Esophagus muscularis mucosa (tissue), 4 donors: ENCODE measurements around the gene PIWIL4.

ENCODE experiments used
- CTCF ChIP-seq, 3 experiments: fragments of 200-600 bp in 2 of 3; fragments of 450-650 bp in 1 of 3; sonication (generic) in 2 of 3; IDR thresholded peaks; one replicate each; pipeline ENCODE4 v1.5.1; 2017 to 2019; ENCODE audit warnings: antibody characterized with exemption in 3 of 3, mild to moderate bottlenecking in 2 of 3, moderate library complexity in 1 of 3
- EP300 ChIP-seq: sonication (generic); formaldehyde crosslinking; IDR thresholded peaks from one replicate; pipeline ENCODE4 v1.6.1; 2017; ENCODE audit warnings: antibody characterized with exemption
- POLR2A ChIP-seq: fragments of 450-650 bp; IDR thresholded peaks from one replicate; pipeline ENCODE4 v1.6.1; 2017; ENCODE audit warnings: antibody characterized with exemption, moderate library complexity, mild to moderate bottlenecking, low read depth
- POLR2AphosphoS5 ChIP-seq, 2 donors: sonication (generic); formaldehyde crosslinking; IDR thresholded peaks; one replicate each; pipeline ENCODE4 v1.6.1; 2017; ENCODE audit warnings: antibody characterized with exemption in 2 of 2

DNA sequence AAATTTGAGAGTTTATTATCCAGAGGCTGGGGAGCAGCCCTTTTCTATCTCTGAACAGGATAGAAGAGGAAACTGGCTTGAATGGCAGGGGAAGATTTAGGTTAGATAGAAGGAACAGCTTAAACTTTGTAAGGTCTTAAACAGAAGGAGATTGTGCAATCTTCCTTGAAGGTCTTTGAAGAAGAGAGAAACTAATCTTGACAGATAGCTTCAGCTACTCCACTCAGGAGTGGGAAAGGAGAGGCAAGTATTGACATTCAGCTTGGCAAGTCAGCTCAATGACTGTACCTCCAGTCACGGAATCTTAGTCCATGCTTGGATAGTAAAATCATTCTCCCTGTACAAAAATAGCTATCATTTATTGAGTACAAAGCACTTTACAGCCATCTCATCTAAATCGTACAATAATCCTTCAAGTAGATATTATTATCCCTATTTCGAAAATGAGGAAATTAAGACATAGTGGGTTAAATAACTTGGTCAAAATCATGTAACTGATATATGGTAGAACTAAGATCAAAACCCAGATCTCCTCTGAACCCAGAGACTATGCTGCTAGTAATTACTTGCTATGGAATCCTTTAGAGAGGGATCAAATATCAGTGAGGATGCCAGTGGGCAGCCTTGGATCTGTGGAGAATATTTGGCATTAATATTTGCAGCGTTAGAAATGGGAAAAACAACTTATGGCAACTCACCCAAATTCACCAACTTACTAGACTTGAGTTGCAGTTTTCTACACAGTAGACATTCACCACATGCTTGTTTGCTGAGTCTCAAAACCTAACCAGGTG is 40.3 kb upstream of the PIWIL4 start:
- no peak for TF ChIP-seq POLR2A
- TF ChIP-seq CTCF (IDR thresholded peaks at IDR 0.05), result no peak
- no peak for TF ChIP-seq EP300
- no peak for TF ChIP-seq POLR2AphosphoS5 (IDR thresholded peaks at IDR 0.05)
